Measurements from ENCODE around the gene ADORA2A. TPM values are rescaled to one million over a fixed set of nuclear protein-coding genes. Genes with fewer than 3 reads are reported as not detected.
A peak's percentile ranks its signal among the peaks of the same experiment; 100 is the strongest.

ADORA2A gene
- total and polyA plus RNA-seq, 2 of the 8 experiments (the other 6 are each of a cell fraction or from before 2014, with no cell fraction given): 7.1 to 20.3 TPM

DNA sequence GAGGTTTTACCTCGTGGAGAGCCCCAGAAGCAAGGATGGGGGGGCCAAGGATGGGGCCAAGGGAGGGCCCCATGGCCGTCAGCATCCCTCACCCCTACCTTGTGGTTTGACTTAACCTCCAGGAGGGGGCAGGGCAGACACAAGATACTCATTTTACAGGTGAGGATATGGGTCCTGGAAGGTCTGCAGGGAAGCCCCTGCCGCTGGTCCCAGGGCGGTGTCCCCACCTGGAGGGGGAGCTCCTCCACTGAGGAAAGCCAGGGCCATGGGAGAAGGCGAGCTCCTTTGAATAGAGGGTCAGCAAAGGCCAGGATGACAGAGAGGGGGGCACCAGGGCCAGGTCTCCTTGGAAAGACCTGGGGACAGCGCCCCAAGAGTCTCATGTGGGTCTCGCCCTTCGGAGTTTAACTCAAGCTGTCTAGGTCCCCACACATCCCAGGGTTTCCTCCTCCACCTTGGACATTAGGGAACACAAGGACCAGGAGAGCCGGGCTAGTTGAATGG, 5.9 kb upstream of the ADORA2A start (continued):
- no peak for TF ChIP-seq POLR2AphosphoS5 (IDR thresholded peaks at IDR 0.05; ENCODE audit: low read depth, low read length)
- no peak for TF ChIP-seq EP300 (IDR thresholded peaks at IDR 0.05; ENCODE audit: borderline replicate concordance in 1 of 2, low read depth in 2 of 2, low read length in 2 of 2)
- TF ChIP-seq SIN3A (conservative IDR thresholded peaks at IDR 0.05 in 1 of 2, IDR thresholded peaks at IDR 0.05 in 1 of 2; ENCODE audit: low read depth in 1 of 2, low read length in 2 of 2): peak; percentile 42 to 72; a peak in 2 of 4 replicates
- peak; percentile 32 for TF ChIP-seq TAF7 (optimal IDR thresholded peaks at IDR 0.05; ENCODE audit: borderline replicate concordance, low read depth, low read length)
